ENCODE data around the gene TMEM8B.

GRCh38 chr9:35839926-35840325, 10.9 kb downstream of the TMEM8B start:
- no peak for TF ChIP-seq CTCF (IDR thresholded peaks at IDR 0.05)
- no peak for TF ChIP-seq POLR2A (IDR thresholded peaks at IDR 0.05)
- TF ChIP-seq EP300 (IDR thresholded peaks at IDR 0.05; ENCODE audit: low read depth), result no peak
- TF ChIP-seq POLR2AphosphoS5 (IDR thresholded peaks at IDR 0.05), result no peak

Measured in transverse colon (tissue), 4 donors.